AG20443 (cell line): ENCODE measurements around the gene VAMP2.

Experiments used
- DNase-seq: peaks from one replicate; pipeline ENCODE4 v3.0.0; 2012; ENCODE audit warnings: low spot score, mixed read lengths

Gene VAMP2

DNA sequence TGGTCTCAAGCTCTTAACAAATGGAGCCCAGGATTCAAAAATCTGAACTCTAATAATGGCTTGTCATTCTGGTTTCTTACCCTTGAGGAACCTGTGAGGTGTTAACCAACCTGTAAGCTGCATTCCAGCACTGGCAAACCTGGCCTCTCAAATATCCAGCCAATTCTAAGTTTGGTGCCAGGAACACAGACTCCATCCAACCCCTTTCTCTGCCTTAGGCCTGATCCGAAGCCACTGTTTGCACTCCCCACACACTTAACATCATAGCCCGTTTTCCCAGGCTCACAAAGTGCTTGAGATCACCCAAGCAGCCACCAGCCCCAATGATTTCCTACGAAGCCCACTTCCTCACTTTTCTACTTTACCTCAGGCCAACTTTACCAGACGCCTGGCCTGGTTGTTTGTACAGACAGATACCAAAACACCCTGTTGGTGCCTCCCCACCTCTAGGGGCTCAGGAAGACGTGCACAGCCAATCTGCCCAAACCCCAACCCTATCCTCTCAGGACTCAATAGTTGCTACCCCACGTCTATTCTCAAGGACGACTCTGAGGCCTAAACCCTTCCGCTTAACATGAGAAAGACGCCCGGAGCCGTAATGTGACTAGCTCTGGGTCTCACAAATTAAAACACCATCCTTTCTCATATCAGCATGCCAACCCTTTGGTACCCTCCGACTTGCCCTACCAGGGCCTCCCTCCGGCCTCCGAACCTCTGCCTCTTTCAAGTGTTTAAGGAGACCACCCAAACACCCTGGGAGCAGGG lies 7.3 kb downstream of the VAMP2 start:
- DNase-seq, result no peak

DNA sequence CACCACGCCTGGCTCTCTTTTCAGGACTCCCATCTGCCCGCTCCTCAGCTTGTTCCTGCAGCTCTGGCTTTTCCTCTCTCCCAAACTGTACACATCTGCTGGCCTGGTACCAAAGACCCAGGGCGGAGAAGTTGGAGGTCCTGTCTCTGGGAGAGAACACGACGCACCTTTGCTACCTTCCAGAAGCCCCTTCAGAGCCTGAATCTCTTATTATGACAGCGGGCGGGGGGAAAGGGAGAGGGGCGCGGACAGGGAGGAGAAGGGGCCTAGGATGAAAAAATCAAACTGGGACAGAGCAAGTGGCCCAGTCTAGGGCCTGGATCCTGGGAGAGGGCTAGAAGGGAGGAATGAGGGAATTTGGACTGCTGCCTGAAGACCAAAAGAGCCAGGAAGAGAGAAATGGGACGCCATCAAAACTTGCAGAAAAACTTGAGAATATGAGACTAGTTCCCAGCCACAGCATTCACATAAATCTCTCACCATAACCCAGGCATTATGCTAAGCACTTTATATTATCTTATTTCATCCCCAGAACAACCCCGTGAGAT lies 8.1 kb downstream of the VAMP2 start:
- DNase-seq, result no peak

GRCh38 chr17:8153957-8154607 lies 8.7 kb downstream of the VAMP2 start:
- peak; percentile 89 for DNase-seq

DNA sequence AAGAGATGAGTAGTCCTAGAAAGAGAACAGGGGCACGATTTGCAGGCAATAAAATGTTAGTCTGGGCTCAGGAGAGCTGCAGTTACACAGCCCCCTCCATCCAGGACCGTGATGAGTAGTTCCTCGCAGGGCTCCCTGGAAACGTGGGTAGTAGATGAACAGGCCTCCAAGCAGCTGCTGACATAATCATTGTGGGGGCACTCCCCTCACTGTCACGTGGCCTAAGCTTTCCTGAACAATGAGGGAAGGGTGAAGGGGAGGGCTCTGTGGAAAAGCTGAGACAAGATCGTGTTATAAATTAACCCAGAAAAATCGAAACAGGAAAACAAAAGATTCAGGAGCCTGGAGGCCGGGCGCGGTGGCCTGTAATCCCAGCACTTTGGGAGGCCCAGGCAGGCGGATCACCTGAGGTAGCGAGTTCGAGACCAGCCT lies 9.2 kb downstream of the VAMP2 start:
- DNase-seq, result peak; percentile 76

- DNase-seq, result no peak
Observed at GRCh38 chr17:8153031-8153451, 9.7 kb downstream of the VAMP2 start.

DNA sequence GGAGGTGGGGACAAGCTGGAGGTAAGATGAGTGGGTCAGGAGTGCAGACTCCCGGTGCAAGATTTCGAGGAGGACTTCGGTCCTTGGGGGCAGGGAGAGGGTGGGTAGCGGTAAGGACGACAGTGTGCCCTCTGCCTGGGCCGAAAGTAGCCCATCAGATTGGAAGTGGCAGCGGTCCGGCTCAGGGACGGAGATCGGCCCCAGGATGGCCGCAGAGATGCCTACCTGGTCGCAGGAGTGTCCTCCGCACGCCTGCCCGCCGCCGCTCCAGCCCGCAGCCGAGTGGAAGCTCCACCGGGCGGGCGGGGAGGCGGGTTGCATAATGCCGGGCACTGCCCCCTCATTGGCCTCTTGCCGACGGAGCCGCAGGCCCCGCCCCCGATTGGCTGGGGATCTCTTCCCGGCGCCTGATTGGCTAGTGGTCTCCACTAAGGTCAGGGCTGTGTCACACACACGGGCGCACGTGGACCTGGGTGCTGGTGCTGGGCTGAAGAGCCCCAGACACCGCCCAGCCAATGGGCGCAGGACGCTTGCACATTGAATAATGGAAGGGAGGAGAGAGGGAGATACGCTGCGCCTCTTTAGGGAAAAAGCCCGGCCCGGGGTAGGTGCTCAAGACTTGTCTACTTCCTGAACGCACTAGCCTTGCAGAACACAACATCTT lies 10.5 kb downstream of the VAMP2 start, which contains the start of gene PER1:
TSS of gene PER1 (minus strand) at position 293 of the 664 bp plus-strand sequence. CDS start 1,698 bp downstream, outside the sequence.
- DNase-seq, result peak; percentile 92

GRCh38 chr17:8151641-8152111 lies 11.1 kb downstream of the VAMP2 start:
- DNase-seq, result peak; percentile 52

- DNase-seq, result peak; percentile 92
Observed at GRCh38 chr17:8151120-8151640, 11.6 kb downstream of the VAMP2 start.

DNA sequence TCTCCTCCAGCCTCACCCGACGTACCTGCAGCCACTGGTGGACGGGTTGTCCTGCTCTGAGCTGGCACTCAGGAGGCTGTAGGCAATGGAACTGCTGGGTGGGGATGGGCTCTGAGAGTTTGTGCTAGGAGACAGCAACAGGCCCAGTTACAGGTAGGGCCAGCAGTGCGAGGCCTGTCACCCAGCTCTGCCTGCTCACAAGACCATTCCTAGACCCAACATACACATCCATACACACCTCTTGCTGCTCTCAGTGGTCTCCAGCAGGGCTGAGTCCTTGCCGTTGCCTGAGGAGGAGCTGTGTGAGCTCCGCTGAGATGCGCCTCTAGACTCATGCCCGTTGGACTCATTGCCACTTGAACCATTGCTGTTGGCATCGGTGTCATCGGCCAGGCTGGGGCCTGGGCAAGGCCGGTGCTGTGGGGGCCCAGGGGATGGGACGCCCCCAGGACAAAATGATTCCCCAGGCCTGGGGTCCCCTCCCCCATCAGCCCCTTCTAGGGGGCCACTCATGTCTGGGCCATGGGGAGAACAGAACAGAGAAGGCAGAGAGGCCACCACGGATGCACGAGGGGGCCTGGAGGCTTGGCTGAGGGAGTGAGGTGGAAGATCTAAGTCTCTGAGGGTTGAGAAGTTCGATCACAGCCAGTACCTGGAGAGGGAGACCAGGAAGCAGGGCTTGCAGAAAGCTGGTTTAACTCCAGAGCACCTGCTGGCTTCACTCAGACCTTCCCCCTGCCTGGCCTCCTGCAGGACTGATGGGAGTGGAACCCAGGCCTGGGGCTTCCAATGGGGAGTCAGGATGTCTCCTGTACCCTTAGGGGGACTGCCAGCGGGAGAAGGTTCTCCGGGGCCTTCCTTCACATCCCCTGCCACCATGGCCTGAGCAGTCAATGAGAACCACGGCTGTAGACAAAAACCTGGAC lies 12.3 kb downstream of the VAMP2 start:
- no peak for DNase-seq

GRCh38 chr17:8149419-8150193 lies 13.1 kb downstream of the VAMP2 start:
- DNase-seq, result no peak

DNA sequence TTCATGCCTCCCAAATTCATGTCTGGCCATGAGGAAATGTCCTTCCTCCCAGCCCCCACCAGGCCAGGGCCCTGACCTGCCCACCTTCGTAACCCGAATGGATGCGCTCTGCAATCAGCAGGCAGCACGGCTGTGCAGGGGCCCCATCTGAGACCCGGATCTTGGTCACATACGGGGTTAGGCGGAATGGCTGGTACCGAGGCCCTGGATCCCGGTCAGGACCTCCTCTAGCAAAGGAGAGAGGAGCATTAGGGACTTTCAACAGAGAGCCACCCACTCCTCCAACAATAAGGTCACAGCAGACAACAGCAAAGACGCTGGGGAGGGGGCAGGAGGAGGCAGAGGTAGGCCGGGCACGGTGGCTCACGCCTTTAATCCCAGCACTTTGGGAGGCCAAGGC lies 14.2 kb downstream of the VAMP2 start:
- no peak for DNase-seq

- DNase-seq, result no peak
Observed at GRCh38 chr17:8147805-8148404, 14.8 kb downstream of the VAMP2 start.

DNA sequence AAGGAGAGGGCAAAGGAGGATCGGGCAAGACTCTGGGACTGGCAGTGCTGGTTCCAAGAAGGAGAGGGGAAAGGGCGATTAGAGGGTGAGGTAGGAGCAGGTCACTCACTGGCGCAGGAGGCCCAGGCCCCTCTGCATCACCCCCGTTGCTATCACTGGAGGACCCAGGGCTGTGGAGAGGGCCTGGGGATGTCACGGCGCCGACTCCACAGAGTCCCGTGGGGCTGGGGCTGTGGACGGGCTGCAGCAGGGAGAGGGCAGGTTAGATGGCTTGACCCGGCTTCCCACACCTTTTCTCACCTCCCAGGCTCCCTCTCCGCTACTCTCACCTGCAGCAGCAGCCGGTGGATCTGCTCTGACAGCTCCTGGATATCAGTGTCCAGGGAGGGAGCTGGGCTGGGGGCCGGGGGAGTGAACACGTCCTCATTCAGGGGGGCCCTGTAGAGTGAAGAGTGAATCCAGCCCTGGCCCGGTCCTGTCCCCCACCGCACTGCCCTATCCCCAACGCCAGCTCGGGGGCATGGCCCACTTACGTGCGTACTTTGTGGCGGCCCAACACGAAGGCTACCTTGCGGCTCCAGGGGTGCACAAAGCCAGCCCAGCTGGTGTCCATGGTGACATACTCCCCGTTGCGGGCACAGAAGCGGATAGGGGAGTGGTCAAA lies 15.5 kb downstream of the VAMP2 start:
- DNase-seq, result no peak

DNA sequence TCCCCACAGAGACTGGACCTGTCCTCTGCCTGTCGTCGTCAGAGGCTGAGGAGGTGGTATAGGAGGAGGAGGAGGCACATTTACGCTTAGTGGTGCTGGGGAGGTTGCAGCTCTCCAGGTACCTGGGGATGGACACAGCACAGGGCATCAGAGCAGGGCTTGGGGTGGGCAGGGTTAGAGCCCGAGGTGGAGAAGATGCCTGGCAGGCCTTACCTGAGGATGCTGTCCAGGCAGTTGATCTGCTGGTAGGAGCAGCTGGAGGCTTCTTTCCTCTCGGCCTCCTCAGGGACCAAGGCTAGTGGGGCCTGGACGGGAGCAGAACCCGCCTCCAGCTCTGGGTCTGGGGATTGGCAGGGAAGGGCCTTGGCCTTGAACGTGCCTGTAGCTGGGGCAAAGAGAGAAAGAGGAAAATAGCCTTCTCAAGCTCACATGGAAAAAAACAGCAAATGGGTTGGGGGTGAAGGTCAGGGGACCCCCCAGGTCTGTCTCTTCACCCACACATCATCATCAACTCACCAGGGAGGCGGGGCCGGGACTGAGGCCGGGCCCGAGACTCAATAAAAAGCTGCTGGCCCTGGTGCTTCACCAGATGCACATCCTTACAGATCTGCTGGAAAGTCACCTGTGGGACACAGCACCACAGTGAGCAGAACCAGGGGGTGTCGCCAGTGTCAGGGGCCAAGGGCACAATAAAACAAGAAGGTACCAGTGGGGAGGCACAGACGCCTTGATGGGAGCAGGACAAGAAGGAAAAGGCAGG lies 16.2 kb downstream of the VAMP2 start:
- DNase-seq, result no peak

DNA sequence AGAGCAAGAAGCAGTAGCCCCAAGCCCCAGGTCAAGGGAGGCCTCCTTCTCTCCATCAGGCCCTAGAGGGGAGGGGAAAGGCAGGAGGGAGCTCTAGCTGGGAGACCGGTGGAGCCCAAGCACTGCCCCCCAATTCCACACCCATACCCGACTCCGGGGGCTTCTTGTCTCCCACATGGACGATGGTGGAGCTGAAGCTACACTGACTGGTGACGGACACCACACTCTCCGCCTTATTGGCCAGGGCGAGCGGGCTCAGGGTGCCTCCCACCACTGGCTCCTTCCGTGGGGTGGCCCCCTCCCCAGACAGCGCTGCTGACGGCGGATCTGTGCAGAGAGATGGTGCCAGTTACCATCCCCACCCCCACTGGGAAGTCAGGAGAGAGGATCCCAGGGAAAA lies 16.9 kb downstream of the VAMP2 start:
- no peak for DNase-seq

- DNase-seq, result no peak
Observed at GRCh38 chr17:8144401-8145231, 18.1 kb downstream of the VAMP2 start.

DNA sequence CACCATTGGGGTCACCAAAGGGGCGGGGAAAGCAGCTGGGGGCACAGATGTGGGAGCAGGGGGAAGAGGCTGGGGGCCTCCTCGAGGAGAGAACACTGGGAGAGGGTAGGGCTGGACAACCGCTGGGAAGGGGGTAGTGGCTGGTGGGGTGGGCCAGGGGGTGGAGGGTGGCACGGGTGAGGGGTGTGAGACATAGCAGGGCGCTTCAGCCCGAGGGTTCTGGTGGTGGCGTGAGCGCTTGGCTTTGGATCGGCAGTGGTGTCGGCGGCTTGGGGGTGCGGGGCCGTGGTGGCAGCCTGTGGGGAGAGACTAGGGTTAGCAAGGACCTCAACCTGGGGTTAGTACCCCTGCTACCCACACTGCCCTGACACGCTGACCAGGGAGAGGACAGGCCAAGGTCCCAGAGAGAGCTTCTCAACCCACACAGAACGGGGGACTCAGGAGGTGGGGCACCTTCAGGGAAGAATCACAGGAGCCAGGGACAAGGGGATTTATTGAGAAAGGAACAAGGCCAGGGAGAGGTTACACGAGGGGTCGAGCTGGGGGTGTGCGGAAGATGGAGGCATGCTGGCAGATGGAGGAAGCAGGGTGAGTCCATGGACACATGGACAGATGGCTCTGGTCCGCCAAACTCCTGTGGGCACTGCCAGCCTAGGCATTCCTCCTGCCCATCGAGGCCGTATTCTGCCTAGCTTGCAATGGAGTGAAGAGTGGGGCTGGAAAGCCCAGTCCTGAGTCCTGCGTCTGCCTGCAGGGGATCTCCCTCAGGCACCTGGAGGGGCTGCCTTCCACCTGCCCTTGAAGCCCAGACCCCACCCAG lies 19.0 kb downstream of the VAMP2 start:
- no peak for DNase-seq
